Measurements from ENCODE around the gene MARCKS.

MARCKS gene

GRCh38 chr6:113854531-113855499 lies 2.3 kb upstream of the MARCKS start:
- DNase-seq = peak; percentile 93

- DNase-seq = peak; percentile 82
Measured at GRCh38 chr6:113855500-113856374, 1.4 kb upstream of the MARCKS start.

- DNase-seq = no peak
Measured at GRCh38 chr6:113856375-113856624, 845 bp upstream of the MARCKS start.

GRCh38 chr6:113857556-113858479 lies 673 bp downstream of the MARCKS start:
- DNase-seq = peak; percentile 71

GRCh38 chr6:113858480-113859348 lies 1.6 kb downstream of the MARCKS start:
- DNase-seq = peak; percentile 91

GRCh38 chr6:113859349-113860180 lies 2.4 kb downstream of the MARCKS start:
- peak; percentile 65 for DNase-seq

GRCh38 chr6:113860181-113860955 lies 3.2 kb downstream of the MARCKS start:
- DNase-seq = peak; percentile 65

- DNase-seq = no peak
Measured at GRCh38 chr6:113862112-113862511, 5.0 kb downstream of the MARCKS start.

GRCh38 chr6:113870917-113871316 lies 13.8 kb downstream of the MARCKS start:
- no peak for DNase-seq

- no peak for DNase-seq
Measured at GRCh38 chr6:113871975-113872374, 14.8 kb downstream of the MARCKS start.

- DNase-seq = peak; percentile 52
Measured at GRCh38 chr6:113873043-113873667, 16.0 kb downstream of the MARCKS start.

- no peak for DNase-seq
Measured at GRCh38 chr6:113875470-113875869, 18.3 kb downstream of the MARCKS start.

GRCh38 chr6:113876695-113877094 lies 19.6 kb downstream of the MARCKS start:
- no peak for DNase-seq

- DNase-seq = peak; percentile 81
Measured at GRCh38 chr6:113879186-113880096, 22.3 kb downstream of the MARCKS start.

- DNase-seq = no peak
Measured at GRCh38 chr6:113881478-113881980, 24.4 kb downstream of the MARCKS start.

- DNase-seq = no peak
Measured at GRCh38 chr6:113882336-113883022, 25.3 kb downstream of the MARCKS start.

- no peak for DNase-seq
Measured at GRCh38 chr6:113884011-113884410, 26.9 kb downstream of the MARCKS start.

Data from NCI-H69 (cell line).